H1 (cell line): ENCODE data around the gene LAP3. TPM values are rescaled to one million over a fixed set of nuclear protein-coding genes. Genes with fewer than 3 reads are reported as not detected.

Experiments used
- BACH1 ChIP-seq: IDR thresholded peaks from 2 replicates; pipeline ENCODE4 v1.6.1; 2012; ENCODE audit warnings: low read length, improper control_type of control experiment
- JUND ChIP-seq: IDR thresholded peaks from 2 replicates; pipeline ENCODE4 v1.6.1; 2011; ENCODE audit warnings: mild to moderate bottlenecking, improper control_type of control experiment, low read length
- KDM1A ChIP-seq: fragments of 200-600, 300-600 bp; sonication (generic); IDR thresholded peaks from 2 replicates; pipeline ENCODE4 v1.7.1; 2016; ENCODE audit warnings: mild to moderate bottlenecking, low read length, borderline replicate concordance
- KDM5A ChIP-seq: fragments of 200-600 bp; IDR thresholded peaks from 2 replicates; pipeline ENCODE4 v1.7.1; 2012; ENCODE audit warnings: mild to moderate bottlenecking, low read length, inconsistent platforms, mixed read lengths
- PHF8 ChIP-seq: fragments of 200-600 bp; sonication (generic); conservative IDR thresholded peaks from 2 replicates; pipeline ENCODE4 v1.7.1; 2012; ENCODE audit warnings: low read depth, mild to moderate bottlenecking, inconsistent platforms, low read length, moderate library complexity
- RAD21 ChIP-seq, 2 experiments: IDR thresholded peaks in 1 of 2; conservative IDR thresholded peaks in 1 of 2; 2 replicates each; pipeline ENCODE4 v1.6.1; 2011; ENCODE audit warnings: low read depth in 2 of 2, low read length in 2 of 2, improper control_type of control experiment in 1 of 2, inconsistent platforms in 1 of 2, mild to moderate bottlenecking in 1 of 2, moderate library complexity in 1 of 2
- RBBP5 ChIP-seq: IDR thresholded peaks from 2 replicates; pipeline ENCODE4 v1.7.1; 2012; ENCODE audit warnings: low read depth, mild to moderate bottlenecking, inconsistent platforms, low read length, moderate library complexity, borderline replicate concordance
- TAF1 ChIP-seq: IDR thresholded peaks from 2 replicates; pipeline ENCODE4 v1.6.1; 2011; ENCODE audit warnings: mild to moderate bottlenecking, low read depth, low read length
- TBP ChIP-seq: IDR thresholded peaks from 2 replicates; pipeline ENCODE4 v1.6.1; 2011; ENCODE audit warnings: low read depth, low read length, improper control_type of control experiment
- polyA plus RNA-seq, 7 experiments: library from polyadenylated mRNA; depleted of rRNA in 3 of 7; stranded (reverse) in 5 of 7; unstranded in 2 of 7; fragments of >200 nt in 5 of 7; fragments of 200-250 nt in 2 of 7; gene quantifications; 1 replicate in 5 of 7; 2 replicates in 1 of 7; 4 replicates in 1 of 7; pipeline versions ENCODE4 v1.2.1 to v1.2.3, GENCODE V29; 2011 to 2013; ENCODE audit warnings: missing spikeins in 2 of 7, mixed read lengths in 2 of 7
- total RNA-seq: library from RNA; stranded (reverse); fragmentation: NEBNext Ultra II Directional; extraction: Animal tissue kit (Norgen Biotek cat#: 25700); gene quantifications from 2 replicates; pipeline ENCODE4 v1.2.1, GENCODE V29; 2021
- TF ChIP-seq, protein P1 (sequence below): fragments of 300-600 bp; sonication (generic); IDR thresholded peaks from 2 replicates; pipeline ENCODE4 v1.7.1; 2012; ENCODE audit warnings: low read length, moderate library complexity, mild to moderate bottlenecking, inconsistent platforms; ENCODE audit not compliant: insufficient replicate concordance

LAP3 gene
- total and polyA plus RNA-seq, 2 of the 8 experiments (the other 6 are each of a cell fraction or from before 2014, with no cell fraction given): 28.3 to 50.9 TPM

DNA sequence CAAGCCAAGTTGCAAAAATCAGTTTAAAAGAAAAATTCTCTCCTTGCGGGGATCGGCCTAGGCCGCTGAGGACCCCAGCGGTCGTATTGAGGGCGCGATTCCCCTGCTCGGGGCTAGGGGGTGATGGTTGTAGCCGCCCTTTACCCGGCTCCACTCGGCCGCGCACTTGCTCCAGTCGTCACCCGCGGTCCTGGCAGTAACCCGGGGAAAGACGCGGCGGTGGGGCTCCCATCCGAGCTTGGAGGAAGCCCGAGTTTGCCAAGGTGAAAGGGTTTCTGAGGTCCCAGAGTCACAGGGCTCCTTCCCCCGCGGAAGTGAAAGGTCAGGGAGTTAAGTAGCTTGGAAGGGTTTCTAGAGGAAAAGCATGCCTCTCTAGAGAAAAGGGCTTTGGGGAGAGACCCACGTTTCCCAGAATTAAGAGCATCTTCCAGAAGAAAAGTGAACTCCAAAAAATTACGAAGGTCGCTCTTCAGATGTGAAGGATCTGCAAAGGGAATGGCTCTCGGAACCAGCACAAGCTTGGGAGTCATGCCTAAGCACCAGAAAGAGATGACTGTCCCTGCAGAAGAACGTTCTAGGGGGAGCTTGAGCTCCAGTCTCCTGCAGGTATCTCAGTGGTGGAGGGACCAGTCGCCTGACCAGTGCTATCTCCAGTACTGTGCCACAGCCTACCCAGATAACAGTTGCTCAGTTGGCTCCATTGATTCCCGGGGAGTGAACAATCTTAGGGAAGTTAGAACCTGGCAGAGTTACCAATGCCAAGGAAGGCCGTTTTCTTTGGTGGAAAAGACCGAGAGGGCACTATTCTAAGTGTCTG lies 875 bp downstream of the LAP3 start (continued):
- TF ChIP-seq, protein P1, sequence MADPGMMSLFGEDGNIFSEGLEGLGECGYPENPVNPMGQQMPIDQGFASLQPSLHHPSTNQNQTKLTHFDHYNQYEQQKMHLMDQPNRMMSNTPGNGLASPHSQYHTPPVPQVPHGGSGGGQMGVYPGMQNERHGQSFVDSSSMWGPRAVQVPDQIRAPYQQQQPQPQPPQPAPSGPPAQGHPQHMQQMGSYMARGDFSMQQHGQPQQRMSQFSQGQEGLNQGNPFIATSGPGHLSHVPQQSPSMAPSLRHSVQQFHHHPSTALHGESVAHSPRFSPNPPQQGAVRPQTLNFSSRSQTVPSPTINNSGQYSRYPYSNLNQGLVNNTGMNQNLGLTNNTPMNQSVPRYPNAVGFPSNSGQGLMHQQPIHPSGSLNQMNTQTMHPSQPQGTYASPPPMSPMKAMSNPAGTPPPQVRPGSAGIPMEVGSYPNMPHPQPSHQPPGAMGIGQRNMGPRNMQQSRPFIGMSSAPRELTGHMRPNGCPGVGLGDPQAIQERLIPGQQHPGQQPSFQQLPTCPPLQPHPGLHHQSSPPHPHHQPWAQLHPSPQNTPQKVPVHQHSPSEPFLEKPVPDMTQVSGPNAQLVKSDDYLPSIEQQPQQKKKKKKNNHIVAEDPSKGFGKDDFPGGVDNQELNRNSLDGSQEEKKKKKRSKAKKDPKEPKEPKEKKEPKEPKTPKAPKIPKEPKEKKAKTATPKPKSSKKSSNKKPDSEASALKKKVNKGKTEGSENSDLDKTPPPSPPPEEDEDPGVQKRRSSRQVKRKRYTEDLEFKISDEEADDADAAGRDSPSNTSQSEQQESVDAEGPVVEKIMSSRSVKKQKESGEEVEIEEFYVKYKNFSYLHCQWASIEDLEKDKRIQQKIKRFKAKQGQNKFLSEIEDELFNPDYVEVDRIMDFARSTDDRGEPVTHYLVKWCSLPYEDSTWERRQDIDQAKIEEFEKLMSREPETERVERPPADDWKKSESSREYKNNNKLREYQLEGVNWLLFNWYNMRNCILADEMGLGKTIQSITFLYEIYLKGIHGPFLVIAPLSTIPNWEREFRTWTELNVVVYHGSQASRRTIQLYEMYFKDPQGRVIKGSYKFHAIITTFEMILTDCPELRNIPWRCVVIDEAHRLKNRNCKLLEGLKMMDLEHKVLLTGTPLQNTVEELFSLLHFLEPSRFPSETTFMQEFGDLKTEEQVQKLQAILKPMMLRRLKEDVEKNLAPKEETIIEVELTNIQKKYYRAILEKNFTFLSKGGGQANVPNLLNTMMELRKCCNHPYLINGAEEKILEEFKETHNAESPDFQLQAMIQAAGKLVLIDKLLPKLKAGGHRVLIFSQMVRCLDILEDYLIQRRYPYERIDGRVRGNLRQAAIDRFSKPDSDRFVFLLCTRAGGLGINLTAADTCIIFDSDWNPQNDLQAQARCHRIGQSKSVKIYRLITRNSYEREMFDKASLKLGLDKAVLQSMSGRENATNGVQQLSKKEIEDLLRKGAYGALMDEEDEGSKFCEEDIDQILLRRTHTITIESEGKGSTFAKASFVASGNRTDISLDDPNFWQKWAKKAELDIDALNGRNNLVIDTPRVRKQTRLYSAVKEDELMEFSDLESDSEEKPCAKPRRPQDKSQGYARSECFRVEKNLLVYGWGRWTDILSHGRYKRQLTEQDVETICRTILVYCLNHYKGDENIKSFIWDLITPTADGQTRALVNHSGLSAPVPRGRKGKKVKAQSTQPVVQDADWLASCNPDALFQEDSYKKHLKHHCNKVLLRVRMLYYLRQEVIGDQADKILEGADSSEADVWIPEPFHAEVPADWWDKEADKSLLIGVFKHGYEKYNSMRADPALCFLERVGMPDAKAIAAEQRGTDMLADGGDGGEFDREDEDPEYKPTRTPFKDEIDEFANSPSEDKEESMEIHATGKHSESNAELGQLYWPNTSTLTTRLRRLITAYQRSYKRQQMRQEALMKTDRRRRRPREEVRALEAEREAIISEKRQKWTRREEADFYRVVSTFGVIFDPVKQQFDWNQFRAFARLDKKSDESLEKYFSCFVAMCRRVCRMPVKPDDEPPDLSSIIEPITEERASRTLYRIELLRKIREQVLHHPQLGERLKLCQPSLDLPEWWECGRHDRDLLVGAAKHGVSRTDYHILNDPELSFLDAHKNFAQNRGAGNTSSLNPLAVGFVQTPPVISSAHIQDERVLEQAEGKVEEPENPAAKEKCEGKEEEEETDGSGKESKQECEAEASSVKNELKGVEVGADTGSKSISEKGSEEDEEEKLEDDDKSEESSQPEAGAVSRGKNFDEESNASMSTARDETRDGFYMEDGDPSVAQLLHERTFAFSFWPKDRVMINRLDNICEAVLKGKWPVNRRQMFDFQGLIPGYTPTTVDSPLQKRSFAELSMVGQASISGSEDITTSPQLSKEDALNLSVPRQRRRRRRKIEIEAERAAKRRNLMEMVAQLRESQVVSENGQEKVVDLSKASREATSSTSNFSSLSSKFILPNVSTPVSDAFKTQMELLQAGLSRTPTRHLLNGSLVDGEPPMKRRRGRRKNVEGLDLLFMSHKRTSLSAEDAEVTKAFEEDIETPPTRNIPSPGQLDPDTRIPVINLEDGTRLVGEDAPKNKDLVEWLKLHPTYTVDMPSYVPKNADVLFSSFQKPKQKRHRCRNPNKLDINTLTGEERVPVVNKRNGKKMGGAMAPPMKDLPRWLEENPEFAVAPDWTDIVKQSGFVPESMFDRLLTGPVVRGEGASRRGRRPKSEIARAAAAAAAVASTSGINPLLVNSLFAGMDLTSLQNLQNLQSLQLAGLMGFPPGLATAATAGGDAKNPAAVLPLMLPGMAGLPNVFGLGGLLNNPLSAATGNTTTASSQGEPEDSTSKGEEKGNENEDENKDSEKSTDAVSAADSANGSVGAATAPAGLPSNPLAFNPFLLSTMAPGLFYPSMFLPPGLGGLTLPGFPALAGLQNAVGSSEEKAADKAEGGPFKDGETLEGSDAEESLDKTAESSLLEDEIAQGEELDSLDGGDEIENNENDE: no peak
- TF ChIP-seq PHF8: no peak; the same call in 1 of the 2 replicates
- no peak for TF ChIP-seq BACH1
- no peak for TF ChIP-seq RAD21 (IDR thresholded peaks at IDR 0.05 in 1 of 2, conservative IDR thresholded peaks at IDR 0.05 in 1 of 2; ENCODE audit: low read depth in 2 of 2, low read length in 2 of 2)
- TF ChIP-seq TAF1: no peak
- no peak for TF ChIP-seq RBBP5
- no peak for TF ChIP-seq KDM5A
- TF ChIP-seq KDM1A: no peak
- TF ChIP-seq JUND: no peak
- no peak for TF ChIP-seq TBP
